Esophagus mucosa (tissue), 1 donor: ENCODE data around the gene SLAIN2. TPM values are rescaled to one million over a fixed set of nuclear protein-coding genes. Genes with fewer than 3 reads are reported as not detected.
"Not testable (repeated sequence)": the region's sequence is repeated elsewhere in the genome, so short reads cannot be mapped to it uniquely, and the experiment has no call there.

Experiments used
- ATAC-seq: fragments of 200-7000 bp; cut with Tn5 transposase; one replicate; pipeline ENCODE4 v1.9.1; 2020
- total RNA-seq: library from RNA; stranded (reverse); gene quantifications from one replicate; pipeline ENCODE4 v1.2.4, GENCODE V29; 2023
- donor health status: DM: yes; HTN: yes; CAD: no.

SLAIN2 gene
- total RNA-seq, 1 donor from 2014 or later = 79.1 TPM

DNA sequence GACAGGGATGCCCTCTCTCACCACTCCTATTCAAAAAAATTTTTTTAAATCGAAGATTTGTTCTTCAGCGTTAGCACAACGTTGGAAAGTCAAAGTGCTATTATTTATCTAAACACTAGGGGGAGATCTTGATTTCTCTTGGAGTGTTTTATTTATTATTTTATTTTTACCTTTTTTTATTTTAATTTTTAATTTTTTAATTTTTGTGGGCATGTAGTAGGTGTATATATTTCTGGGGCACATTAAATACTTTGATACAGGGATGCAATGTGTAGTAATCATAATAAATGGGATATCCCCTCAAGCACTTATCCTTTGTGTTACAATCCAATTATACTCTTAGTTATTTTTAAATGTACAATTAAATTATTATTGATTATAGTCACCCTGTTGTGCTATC, 104.4 kb downstream of the SLAIN2 start:
- no peak for ATAC-seq

DNA sequence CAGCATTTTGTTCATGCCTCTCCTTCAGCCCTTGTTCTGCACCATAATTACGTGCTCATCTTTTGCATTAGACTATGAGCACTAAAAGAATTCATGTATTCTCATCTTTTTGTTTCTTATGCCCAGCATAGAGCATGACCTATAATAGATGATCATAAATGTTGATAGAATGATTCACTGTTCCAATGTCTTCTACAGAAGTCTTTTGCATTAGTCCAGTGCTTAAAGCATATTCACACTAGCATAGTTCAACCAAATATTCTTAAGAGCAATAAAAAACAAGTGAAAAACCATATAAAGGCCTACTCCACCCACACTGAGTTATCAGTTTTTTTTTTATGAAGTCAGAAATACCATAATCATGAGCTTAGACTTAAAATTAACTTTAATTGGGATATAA, 105.3 kb downstream of the SLAIN2 start:
- no peak for ATAC-seq

DNA sequence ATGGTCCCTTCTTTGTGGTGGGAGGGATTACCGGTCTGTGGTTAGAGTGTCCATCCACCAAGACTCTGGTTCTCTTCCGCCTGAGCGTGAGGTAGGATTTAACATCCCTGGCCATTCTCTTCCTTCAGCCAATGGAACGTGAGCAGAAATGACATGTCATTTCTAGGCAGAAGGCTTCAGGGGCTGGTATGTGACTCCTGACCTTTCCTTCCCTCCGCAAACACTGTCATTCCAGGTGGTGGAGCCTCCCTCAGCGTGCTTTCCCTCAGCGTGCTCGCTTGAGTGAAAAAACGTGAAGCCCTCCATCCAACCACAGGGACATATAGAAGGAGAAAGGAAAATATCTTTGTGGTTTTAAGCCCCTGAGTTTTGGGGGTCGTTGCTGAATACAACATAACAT, 107.8 kb downstream of the SLAIN2 start:
- ATAC-seq = no peak

DNA sequence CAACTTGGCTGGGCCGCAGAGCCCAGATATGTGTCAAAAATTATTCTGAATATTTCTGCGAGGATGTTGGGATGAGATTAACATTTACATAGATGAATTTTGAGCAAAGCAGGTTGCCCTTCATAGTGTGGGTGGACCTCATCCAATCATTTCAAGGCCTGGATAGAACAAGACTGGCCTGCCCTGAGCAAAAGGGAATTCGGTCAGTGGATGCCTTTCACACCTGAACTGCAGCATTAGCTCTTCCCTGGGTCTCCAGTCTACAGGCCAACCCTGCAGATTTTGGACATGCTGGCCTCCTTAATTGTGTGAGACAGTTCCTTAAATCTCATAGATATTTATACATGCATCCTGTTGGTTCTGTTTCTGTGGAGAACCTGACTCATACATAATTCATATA, 109.4 kb downstream of the SLAIN2 start:
- ATAC-seq = no peak

DNA sequence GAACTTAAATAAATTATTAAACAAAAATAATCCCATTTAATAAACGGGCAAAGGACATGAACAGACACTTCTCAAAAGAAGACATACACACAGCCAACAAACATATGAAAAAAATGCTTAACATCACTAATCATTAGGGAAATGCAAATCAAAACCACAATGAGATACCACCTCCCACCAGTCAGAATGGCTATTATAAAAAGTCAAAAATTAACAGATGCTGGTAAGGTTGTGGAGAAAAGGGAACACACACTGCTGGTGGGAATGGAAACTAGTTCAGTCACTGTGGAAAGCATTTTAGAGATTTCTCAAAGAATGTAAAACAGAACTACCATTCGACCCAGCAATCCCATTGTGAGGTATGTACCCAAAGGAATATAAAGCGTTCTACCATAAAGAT, 110.3 kb downstream of the SLAIN2 start:
- ATAC-seq = not testable (repeated sequence)

DNA sequence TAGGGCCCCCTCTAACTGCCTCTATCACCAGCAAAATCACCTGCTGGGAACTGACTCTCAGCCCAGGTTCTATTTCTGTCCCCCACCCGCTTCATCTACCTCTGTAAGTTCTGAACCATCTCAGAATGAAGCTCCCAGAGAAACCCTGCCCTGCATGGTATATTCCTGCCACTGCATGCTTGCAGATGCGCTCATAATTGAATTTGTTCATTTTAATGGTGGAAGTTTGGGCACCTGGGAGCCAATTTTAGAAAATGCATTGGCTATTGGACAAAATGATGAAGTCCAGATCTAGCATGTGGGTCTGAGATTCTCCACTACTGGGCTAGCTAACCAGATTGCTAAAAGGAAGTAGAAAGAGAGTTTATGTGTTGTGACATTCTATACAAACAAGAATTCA, 113.3 kb downstream of the SLAIN2 start:
- no peak for ATAC-seq

DNA sequence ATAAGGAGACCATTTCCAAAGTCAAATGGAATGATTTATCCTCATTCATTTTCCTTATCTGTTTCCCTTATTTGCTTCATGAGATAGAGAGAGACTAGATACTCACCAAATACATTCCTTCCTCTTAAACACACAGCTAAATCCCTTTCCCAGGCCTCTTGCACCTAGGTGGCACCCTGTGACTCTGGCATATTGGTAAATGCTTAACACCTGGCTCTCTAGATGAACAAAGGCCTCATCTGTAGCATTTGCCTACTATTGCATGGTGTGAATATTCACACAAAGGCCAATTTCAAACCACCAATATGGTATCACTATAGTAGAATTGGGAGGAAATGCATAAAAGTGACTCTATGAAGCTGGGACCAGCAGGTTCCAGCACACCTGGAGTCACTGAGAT, 119.7 kb downstream of the SLAIN2 start:
- no peak for ATAC-seq

DNA sequence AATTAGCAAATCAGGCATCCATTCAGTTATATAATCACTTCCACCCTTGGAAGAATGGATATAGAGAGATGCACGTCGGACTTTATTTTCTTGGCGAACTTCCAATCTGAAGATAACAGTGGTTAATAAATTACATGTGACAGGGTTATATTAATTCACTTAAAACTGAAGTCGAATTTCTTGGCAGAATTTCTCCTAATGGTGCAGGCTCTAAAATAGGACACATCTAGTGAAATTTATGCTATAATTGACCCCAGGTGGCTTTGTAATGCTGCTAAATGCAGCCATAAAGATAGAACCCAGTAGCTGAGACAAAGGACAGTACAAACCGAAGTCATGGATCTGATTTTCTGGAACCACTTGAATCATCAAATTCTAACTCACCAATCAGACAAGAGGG, 121.0 kb downstream of the SLAIN2 start:
- no peak for ATAC-seq

DNA sequence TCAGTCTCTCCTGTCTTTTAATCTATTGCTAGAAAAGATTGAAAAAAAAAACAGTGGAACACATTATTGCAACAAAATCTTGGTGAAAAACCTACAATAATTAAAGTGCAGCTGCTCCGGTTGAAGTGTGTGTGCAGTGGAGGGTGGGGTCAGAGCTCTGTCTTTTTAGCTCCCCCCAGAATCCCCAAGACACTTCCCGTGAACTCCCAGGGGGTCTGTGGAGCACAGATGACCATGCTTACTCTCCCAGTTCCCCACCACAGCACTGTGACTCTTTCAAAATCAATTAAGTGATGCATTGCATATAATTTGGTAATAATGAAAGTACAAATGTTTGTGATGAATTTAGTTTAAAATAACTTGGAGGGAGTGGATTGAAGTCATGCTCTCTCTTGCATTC, 126.1 kb downstream of the SLAIN2 start:
- ATAC-seq = no peak

DNA sequence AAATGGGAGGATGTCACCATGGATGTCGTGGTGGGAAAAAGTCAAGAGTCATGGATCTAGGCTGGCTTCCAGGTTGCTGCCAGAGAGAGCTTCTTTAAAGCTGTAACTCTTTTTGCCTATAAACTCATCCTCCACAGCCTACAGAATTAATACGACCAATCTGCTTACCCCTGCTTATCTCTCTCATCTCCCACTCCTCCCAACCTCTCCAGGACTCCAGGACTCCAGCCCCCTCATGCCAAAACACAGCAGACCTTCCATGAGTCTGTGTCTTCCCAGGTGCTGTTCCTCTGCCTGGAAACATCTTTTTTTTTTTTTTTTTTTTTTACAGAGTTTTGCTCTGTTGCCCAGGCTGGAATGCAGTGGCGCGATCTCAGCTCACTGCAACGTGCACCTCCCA, 126.6 kb downstream of the SLAIN2 start:
- ATAC-seq = no peak

DNA sequence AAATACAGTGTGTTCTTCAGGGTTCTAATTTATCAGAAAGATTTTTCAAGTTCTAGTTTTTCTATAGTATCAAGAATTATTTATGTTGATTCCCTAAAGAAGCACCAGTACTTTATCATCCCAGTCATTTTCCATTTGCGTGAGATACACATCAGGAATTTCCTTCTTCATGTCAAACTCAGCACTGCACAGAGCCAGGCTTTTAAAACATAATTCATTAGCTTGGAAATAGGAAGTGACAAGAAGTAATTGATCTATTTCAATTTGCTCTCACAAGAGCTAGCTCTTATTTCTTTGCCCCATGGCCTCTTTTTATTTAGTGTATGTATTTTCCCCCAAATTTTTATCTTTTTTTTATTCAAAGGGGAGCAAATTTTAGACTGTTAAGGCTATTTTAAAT, 128.8 kb downstream of the SLAIN2 start:
- ATAC-seq = no peak

DNA sequence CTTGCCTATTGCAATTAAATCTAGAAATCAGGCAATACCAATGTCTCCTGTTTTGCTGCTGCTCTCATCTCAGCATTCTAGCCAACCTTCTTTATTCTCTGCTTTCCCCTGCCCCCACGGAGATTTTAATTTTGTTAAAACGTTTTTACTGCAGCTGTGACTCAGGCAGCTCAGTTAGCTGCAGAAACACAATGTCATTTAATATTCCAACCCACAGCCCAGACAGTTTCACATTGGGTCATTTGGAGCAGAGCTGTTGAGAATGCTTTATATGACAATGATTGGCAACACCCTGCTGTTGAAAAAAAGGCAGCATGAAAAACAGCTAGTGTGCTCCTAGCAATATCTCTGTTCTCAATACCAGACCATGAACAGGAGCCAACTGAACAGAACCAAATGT, 129.2 kb downstream of the SLAIN2 start:
- no peak for ATAC-seq

DNA sequence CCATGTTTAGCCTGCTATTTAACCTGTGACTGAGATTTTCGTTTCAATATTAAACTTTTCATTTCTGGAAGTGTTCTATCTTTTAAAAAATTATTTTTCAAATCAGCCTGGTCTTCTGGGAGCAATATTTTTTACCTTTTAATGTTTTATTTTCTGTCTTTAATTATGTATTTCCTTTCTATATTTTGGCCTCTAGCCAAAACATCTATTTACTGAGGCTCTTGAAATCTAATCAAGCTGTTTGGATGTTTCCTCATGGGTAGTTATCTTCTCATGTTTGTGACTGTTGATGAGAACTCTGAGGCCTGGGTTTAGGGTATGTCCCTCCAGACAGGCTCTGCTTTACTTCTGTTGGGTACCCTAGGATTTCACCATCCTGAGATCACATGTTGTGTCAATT, 131.5 kb downstream of the SLAIN2 start:
- no peak for ATAC-seq

DNA sequence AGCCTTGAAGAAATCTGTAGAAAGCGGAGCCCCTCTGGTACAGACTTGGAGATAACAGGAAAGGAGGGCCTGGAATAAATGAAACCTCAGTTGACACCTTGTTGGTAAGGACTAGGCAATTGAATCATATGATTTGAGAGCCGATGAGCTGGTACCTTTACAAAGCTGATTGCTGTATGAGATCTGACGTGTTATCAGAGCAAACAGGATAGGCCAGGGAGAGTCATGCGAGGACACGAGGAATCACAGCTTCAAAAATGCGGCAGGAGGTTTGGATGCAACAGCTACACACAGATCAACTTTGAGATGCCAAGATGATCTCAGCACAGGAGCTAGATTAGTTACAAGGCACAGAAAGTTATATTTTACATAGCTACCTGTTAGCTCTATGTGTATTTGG, 134.4 kb downstream of the SLAIN2 start:
- ATAC-seq = no peak

Other genes with a start within 250 kb of the SLAIN2 start
- 1.4 TPM for gene TXK, start 207.3 kb upstream of the SLAIN2 start, total RNA-seq
- 6.3 TPM for gene TEC, start 71.7 kb upstream of the SLAIN2 start, total RNA-seq
- not detected for gene SLC10A4, start 141.8 kb downstream of the SLAIN2 start, total RNA-seq
- gene ZAR1, start 148.7 kb downstream of the SLAIN2 start, total RNA-seq = not detected